Mesodermal cell (in vitro differentiated cells): ENCODE data around the gene CYTH2.
"Not testable (repeated sequence)": the region's sequence is repeated elsewhere in the genome, so short reads cannot be mapped to it uniquely, and the experiment has no call there.

Experiments
- H3K27ac ChIP-seq: 2 replicates; pipeline ENCODE4 v1.7.0; 2013; ENCODE audit warnings: mild to moderate bottlenecking, low read depth, low read length, moderate library complexity; ENCODE audit not compliant: severe bottlenecking
- H3K36me3 ChIP-seq: 2 replicates; pipeline ENCODE4 v1.7.1; 2013; ENCODE audit warnings: mild to moderate bottlenecking, low read length, moderate library complexity; ENCODE audit not compliant: control insufficient read depth, insufficient read depth
- H3K4me1 ChIP-seq: one replicate; pipeline ENCODE4 v1.7.1; 2013; ENCODE audit warnings: mild to moderate bottlenecking, low read length; ENCODE audit not compliant: insufficient read depth, control insufficient read depth, poor library complexity, severe bottlenecking
- H3K4me3 ChIP-seq: 2 replicates; pipeline ENCODE4 v1.7.0; 2013; ENCODE audit warnings: low read length, control low read depth, mild to moderate bottlenecking; ENCODE audit not compliant: insufficient read depth, poor library complexity, severe bottlenecking; ENCODE audit errors: extremely low read depth
- H3K9me3 ChIP-seq: 2 replicates; pipeline ENCODE4 v1.7.1; 2013; ENCODE audit warnings: mild to moderate bottlenecking, low read length, moderate library complexity; ENCODE audit not compliant: control insufficient read depth
- WGBS, 2 experiments: methylation state at CpG; one replicate each; pipeline ENCODE4 v1.1.5; 2013; ENCODE audit warnings: missing lambda C conversion rate in 2 of 2; ENCODE audit not compliant: insufficient coverage in 2 of 2; 5-methylcytosine and 5-hydroxymethylcytosine counted together

The CYTH2 gene

DNA sequence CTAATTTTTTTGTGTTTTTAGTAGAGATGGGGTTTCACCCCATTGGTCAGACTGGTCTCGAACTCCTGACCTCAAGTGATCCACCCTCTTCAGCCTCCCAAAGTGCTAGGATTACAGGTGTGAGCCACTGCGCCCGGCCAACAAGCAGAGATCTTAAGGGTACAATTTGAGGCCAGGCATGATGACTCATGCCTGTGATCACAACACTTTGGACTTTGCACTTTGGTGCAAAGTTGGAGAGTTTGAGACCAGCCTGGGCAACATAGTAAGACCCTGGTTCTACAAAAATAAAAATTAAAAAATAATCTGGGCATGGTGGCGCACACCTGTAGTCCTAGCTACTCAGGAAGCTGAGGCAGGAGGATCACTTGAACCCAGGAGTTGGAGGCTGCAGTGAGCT is 50.3 kb downstream of the CYTH2 start:
- not testable (repeated sequence) for H3K4me3 ChIP-seq, H3K4me1 ChIP-seq, H3K27ac ChIP-seq, H3K9me3 ChIP-seq, H3K36me3 ChIP-seq
- WGBS, 2 experiments = 83 to 100% methylated on average over 3 to 4 of the region's 4 CpGs

DNA sequence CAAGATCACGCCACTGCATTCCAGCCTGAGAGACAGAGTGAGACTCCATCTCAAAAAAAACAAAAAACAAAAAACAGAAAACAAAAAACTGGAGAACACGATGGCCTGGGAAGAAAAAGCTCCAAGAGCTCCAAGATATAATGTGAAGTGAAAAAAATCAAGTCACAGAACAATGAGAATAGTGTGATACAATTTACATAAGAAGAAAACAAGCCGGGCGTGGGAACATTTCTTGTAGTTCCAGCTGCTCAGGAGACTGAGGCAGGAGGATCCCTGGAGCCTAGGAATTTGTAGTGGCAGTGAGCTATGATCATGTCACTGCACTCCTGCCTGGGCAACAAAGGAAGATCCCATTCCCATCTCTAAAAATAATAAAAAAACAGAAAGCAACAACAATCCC is 51.0 kb downstream of the CYTH2 start:
- H3K27ac ChIP-seq = no peak overlapping the region
- 75% methylated on average over 2 of the region's 4 CpGs; no CpG with 5 or more reads in 1 of the 2 experiments for WGBS, 2 experiments
- H3K4me1 ChIP-seq = no peaks in the 10 kb centered on the region
- no peaks in the 10 kb centered on the region for H3K36me3 ChIP-seq
- H3K4me3 ChIP-seq = no peak overlapping the region
- H3K9me3 ChIP-seq = peaks cover 8% of the 10 kb centered on the region

DNA sequence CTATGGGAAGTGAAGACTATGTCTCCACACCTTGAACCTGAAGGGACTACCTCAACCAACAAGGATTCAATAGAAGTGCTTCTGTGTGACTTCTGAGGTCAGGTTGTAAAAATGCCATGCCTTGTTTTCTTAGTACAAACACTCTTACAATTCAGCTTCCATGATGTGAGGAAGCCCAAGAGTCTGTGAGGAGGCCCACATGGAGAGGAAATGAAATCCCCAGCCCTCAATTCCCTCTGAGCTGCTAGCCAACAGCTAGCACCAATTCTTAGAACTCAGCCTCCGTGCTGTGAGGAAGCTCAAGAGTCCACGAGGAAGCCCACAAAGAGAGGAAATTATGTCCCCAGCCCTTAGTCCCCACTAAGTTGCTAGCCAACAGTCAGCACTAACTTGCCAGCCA is 55.1 kb downstream of the CYTH2 start:
- no peaks in the 10 kb centered on the region for H3K4me1 ChIP-seq
- 88 to 94% methylated on average over 2 of the region's 2 CpGs for WGBS, 2 experiments
- no peaks in the 10 kb centered on the region for H3K36me3 ChIP-seq
- H3K27ac ChIP-seq = no peak overlapping the region
- peaks cover 11% of the 10 kb centered on the region for H3K9me3 ChIP-seq
- H3K4me3 ChIP-seq = no peak overlapping the region

DNA sequence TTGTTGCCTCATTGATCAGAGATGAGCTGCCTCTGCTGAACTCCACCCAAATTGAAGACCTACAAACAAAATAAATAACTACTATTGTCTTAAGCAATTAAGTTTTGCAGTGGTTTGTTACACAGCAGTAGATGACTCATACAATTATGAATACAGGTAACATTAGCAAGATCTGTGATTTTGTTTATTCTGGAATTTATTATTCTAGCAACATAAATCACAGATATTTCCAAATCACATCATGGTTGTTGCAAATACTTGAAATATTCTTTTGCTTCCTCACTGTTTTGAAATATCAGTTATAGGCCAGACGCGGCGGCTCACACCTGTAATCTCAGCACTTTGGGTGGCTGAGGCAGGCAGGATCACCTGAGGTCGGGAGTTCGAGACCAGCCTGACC is 55.6 kb downstream of the CYTH2 start:
- no peak overlapping the region for H3K4me3 ChIP-seq
- no peaks in the 10 kb centered on the region for H3K4me1 ChIP-seq
- 91% methylated on average over 3 to 5 of the region's 5 CpGs for WGBS, 2 experiments
- H3K36me3 ChIP-seq = no peaks in the 10 kb centered on the region
- H3K27ac ChIP-seq = no peak overlapping the region
- H3K9me3 ChIP-seq = peaks cover 12% of the 10 kb centered on the region

DNA sequence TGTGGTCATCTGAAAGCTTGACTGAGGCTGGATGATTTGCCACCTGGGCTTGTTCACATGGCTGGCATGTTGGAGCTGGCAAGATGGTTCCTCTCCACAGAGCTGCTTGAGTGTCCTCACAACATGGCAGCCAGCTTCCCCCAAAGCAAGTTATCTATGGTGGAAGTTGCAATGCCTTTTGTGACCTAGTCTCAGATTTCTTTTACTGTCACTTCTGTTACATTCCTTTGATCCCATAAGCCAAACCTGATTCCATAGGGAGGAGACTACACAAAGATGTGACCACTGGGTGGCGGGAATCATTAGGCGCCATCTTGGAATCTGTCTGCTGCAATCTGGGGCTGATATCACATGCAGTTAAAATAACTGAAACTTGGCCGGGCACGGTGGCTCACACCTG is 60.0 kb downstream of the CYTH2 start:
- Histone ChIP-seq H3K36me3 (no peaks in the 10 kb centered on the region), H3K4me1 (no peaks in the 10 kb centered on the region), H3K9me3 (peaks cover 9% of the 10 kb centered on the region), H3K27ac (no peak overlapping the region), H3K4me3 (no peak overlapping the region)
- 94 to 96% methylated on average over 4 of the region's 4 CpGs for WGBS, 2 experiments

DNA sequence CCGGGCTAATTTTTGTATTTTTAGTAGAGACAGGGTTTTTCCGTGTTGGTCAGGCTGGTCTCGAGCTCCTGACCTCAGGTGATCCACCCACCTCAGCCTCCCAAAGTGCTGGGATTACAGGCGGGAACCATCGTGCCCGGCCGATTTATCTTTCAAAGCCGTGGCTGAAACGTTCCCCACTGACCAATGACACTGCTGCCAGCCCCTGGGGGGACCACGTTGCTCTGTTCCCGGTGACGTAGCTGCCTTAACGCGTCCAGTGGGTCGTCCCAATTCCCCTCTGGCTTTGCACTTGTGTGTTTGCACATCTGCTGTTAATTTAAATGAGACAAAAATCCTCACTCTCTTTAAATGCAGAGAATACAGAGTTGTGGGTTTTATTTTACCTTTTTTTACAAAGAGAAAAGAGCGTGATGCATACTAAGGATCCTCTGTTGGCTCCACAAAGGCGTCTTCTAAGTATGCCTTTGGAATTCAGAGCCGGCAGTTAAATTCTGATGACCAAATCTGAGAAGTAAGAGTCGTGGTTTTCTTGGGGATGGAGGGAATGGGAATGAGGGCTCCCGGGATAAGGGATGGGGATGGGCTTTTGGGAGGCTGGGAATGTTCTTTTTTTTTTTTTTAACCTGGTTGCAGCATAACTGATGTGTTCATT is 61.0 kb downstream of the CYTH2 start:
- Histone ChIP-seq H3K27ac (no peak overlapping the region), H3K4me1 (no peaks in the 10 kb centered on the region), H3K9me3 (peaks cover 4% of the 10 kb centered on the region), H3K36me3 (no peaks in the 10 kb centered on the region), H3K4me3 (no peak overlapping the region)
- WGBS, 2 experiments = 74 to 85% methylated on average over 13 to 14 of the region's 20 CpGs

DNA sequence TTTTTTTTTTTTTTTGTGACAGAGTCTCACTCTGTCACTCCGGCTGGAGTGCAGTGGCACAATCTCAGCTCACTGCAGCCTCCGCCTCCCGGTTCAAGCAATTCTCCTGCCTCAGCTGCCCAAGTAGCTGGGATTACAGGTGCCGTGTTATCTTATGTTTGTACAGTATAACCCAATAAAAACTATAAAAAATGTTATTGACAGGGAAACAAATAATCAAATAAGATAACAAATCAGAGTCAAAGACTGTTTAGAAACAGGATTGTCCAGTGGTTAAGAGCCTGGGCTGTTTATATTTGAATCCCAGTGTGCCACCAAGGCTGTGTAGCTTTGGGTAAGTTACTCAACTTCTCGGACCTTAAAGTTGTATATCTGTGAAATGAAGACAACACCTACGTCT is 61.6 kb downstream of the CYTH2 start:
- Histone ChIP-seq H3K4me1 (no peaks in the 10 kb centered on the region), H3K36me3 (no peaks in the 10 kb centered on the region), H3K4me3 (no peak overlapping the region), H3K27ac (no peak overlapping the region), H3K9me3 (peaks cover 4% of the 10 kb centered on the region)
- 80 to 100% methylated on average over 1 to 2 of the region's 6 CpGs for WGBS, 2 experiments
